Neuron (in vitro differentiated cells): ENCODE results near the gene CDCA3.

Experiments used
- H2AFZ ChIP-seq: one replicate; pipeline ENCODE4 v1.6.1; 2013; ENCODE audit warnings: low read depth, mild to moderate bottlenecking, inconsistent platforms, low read length, moderate library complexity
- H3K27me3 ChIP-seq: one replicate; pipeline ENCODE4 v1.6.1; 2013; ENCODE audit warnings: low read length; ENCODE audit not compliant: insufficient read depth
- H3K36me3 ChIP-seq: one replicate; pipeline ENCODE4 v1.6.1; 2013; ENCODE audit warnings: low read length; ENCODE audit not compliant: insufficient read depth
- H3K4me1 ChIP-seq: one replicate; pipeline ENCODE4 v1.6.1; 2013; ENCODE audit warnings: low read length; ENCODE audit not compliant: insufficient read depth
- H3K4me3 ChIP-seq: 2 replicates; pipeline ENCODE4 v1.5.1; 2013; ENCODE audit warnings: mild to moderate bottlenecking, low read length, moderate library complexity
- H3K9me3 ChIP-seq: one replicate; pipeline ENCODE4 v1.6.1; 2013; ENCODE audit warnings: low read length

CDCA3 gene

DNA sequence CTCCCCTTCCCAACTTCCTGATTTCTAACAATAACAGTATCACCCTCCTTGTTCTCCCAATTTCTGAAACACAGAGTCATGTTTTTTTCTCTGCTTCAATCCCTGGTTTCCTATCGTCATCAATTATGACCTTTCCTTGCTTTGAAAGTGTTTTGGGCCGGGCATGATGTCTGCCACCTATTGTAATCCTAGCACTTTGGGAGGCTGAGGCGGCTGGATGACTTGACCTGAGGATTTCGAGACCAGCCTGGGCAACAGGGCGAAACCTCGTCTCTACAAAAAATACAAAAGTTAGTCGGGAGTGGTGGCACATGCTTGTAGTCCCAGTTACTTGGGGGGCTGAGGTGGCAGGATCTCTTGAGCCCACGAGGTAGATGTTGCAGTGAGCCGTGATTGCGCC, 42.0 kb downstream of the CDCA3 start:
- H3K9me3 ChIP-seq, result no peaks in the 10 kb centered on the region
- H3K36me3 ChIP-seq, result no peaks in the 10 kb centered on the region
- H3K4me3 ChIP-seq, result no peak overlapping the region
- no peaks in the 10 kb centered on the region for H3K27me3 ChIP-seq
- H2AFZ ChIP-seq, result no peak overlapping the region
- H3K4me1 ChIP-seq, result no peaks in the 10 kb centered on the region

DNA sequence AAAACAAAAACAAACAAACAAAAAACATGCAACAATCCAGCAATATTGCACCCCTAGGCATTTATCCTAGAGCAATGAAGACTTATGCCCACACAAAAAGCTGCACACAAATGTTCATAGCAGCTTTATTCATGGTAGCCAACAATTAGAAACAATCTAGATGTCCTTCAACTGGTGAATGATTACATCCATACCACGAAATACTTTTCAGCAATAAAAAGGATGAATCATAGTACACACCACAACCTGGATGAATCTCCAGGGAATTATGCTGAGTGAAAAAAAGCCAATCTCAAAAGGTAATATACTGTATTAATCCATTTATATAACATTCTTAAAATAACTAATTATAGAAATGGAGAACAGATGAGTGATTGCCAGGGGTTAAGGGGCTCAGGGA, 43.9 kb downstream of the CDCA3 start:
- Histone ChIP-seq H3K27me3 (no peaks in the 10 kb centered on the region), H3K36me3 (no peaks in the 10 kb centered on the region), H2AFZ (no peak overlapping the region), H3K4me3 (no peak overlapping the region), H3K4me1 (no peaks in the 10 kb centered on the region), H3K9me3 (no peaks in the 10 kb centered on the region)

DNA sequence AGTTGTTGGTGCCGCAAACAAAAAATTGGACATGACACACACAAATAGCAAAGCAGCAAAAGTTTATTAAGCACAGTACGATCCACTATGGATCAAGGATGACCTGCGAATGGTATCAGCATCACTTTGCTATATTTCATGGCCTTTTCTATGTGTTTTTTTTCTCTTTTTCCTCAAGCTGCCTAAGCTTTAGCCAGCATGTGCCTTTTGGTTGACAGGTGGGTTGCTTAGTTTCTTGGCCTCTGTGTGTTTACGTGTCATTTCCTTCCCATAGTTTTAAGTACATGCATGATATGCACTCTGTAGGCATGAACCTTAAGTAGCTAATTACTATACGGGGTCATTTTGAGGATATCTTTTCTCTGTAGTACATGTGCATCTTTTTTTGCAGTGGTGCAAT, 51.9 kb downstream of the CDCA3 start:
- Histone ChIP-seq H3K4me1 (no peaks in the 10 kb centered on the region), H3K9me3 (no peaks in the 10 kb centered on the region), H3K27me3 (no peaks in the 10 kb centered on the region), H3K36me3 (no peaks in the 10 kb centered on the region), H3K4me3 (no peak overlapping the region), H2AFZ (no peak overlapping the region)
